Lower leg skin (tissue), 3 donors: ENCODE results near the gene SLC5A3.

Experiments
- CTCF ChIP-seq, 3 donors: fragments of 450-650 bp; IDR thresholded peaks; one replicate each; pipeline ENCODE4 v1.5.1; 2016; ENCODE audit warnings: antibody characterized with exemption in 3 of 3, mild to moderate bottlenecking in 3 of 3, moderate library complexity in 2 of 3
- POLR2A ChIP-seq, 2 donors: fragments of 450-650 bp; IDR thresholded peaks; one replicate each; pipeline ENCODE4 v1.6.1; 2016 to 2017; ENCODE audit warnings: antibody characterized with exemption in 2 of 2, mild to moderate bottlenecking in 1 of 2, moderate library complexity in 1 of 2

GRCh38 chr21:34109075-34109474 is 35.7 kb downstream of the SLC5A3 start:
- TF ChIP-seq CTCF (IDR thresholded peaks at IDR 0.05), result no peak
- no peak for TF ChIP-seq POLR2A (IDR thresholded peaks at IDR 0.05)
